ENCODE data around the gene JMJD1C. TPM values are rescaled to one million over a fixed set of nuclear protein-coding genes. Genes with fewer than 3 reads are reported as not detected.
"Not testable (repeated sequence)": the region's sequence is repeated elsewhere in the genome, so short reads cannot be mapped to it uniquely, and the experiment has no call there.

The JMJD1C gene
- total and polyA plus RNA-seq, 8 donors = 25.6 to 56.9 (median 36.7) TPM

DNA sequence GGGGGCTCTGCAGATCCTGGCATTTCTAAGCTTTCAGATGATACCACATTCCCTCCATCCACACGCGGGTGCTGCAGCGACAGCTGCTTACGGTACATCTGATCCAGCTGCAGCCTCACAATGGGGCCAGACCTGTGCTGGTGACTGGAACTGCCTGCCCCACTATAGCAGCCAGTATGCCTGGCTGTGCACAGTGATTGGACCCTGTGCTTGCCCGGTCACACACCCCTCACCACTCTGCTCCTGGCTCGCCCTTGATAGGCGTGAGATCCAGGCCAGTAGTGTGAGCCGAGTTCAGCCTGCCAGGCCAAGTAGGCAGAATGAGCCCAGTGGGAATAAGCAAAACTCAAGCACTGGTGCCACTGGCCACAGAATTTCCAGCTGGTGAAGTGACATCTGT is 167.8 kb downstream of the JMJD1C start:
- H3K9me3 ChIP-seq = no peaks in the 10 kb centered on the region
- no peak for FAIRE-seq
- WGBS, 2 donors = 94 to 97% methylated on average over 8 of the region's 8 CpGs
- H3K27ac ChIP-seq = no peak overlapping the region
- no peaks in the 10 kb centered on the region for H3K27me3 ChIP-seq
- intact Hi-C loops (cut with DNase I) = no loop called here
- peaks cover 0 to 8% (median 0%) of the 10 kb centered on the region in 3 donors for H3K4me1 ChIP-seq
- TF ChIP-seq, protein P1, sequence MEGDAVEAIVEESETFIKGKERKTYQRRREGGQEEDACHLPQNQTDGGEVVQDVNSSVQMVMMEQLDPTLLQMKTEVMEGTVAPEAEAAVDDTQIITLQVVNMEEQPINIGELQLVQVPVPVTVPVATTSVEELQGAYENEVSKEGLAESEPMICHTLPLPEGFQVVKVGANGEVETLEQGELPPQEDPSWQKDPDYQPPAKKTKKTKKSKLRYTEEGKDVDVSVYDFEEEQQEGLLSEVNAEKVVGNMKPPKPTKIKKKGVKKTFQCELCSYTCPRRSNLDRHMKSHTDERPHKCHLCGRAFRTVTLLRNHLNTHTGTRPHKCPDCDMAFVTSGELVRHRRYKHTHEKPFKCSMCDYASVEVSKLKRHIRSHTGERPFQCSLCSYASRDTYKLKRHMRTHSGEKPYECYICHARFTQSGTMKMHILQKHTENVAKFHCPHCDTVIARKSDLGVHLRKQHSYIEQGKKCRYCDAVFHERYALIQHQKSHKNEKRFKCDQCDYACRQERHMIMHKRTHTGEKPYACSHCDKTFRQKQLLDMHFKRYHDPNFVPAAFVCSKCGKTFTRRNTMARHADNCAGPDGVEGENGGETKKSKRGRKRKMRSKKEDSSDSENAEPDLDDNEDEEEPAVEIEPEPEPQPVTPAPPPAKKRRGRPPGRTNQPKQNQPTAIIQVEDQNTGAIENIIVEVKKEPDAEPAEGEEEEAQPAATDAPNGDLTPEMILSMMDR (IDR thresholded peaks at IDR 0.05) = no peak
- no peak for ATAC-seq
- no peak overlapping the region for H3K4me3 ChIP-seq
- H3K36me3 ChIP-seq = no peaks in the 10 kb centered on the region
- no peak for DNase-seq

DNA sequence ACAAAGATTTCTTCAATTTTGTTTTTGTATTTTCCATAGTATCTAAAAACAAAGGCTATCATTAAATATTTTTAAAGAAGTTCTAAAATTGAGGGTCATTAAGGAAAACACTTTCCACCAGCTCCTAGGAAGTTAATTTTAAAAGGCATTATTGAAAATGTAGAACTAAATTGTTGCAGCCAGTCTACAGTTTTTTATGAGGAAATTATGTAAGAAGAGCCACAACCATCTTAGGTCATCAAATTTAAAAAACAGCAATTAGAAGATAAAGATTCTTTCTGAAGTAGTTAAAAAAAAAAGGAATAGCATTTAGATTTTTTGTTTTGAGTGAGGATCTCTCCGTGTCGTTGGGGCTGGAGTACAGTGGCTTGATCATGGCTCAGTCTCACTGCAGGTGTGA is 171.0 kb downstream of the JMJD1C start:
- TF ChIP-seq, protein P1 (IDR thresholded peaks at IDR 0.05) = no peak
- H3K4me3 ChIP-seq = no peak overlapping the region
- no peak overlapping the region for H3K27ac ChIP-seq
- H3K36me3 ChIP-seq = no peaks in the 10 kb centered on the region
- 92 to 96% methylated on average over 2 of the region's 2 CpGs for WGBS, 2 donors
- intact Hi-C loops (cut with DNase I) = no loop called here
- H3K27me3 ChIP-seq = no peaks in the 10 kb centered on the region
- H3K9me3 ChIP-seq = no peaks in the 10 kb centered on the region
- FAIRE-seq = no peak
- no peak for DNase-seq
- H3K4me1 ChIP-seq = no peaks in the 10 kb centered on the region
- no peak for ATAC-seq

DNA sequence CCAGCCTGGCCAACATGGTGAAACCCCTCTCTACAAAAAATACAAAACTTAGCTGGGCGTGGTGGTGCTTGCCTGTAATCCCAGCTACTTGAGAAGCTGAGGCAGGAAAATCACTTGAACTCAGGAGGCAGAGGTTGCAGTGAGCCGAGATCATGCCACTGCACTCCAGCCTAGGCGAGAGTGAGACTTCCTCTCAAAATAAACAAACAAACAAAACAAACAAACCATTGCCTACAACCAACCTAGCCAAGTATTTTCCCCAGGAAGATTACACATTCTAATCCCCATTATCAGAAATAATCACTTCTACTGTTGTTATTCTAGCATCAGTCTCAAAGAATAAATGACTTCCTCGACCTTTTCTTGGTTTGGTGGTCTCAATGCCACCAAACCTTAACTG is 172.9 kb downstream of the JMJD1C start:
- H3K4me3 ChIP-seq; H3K27ac ChIP-seq; FAIRE-seq; intact Hi-C loops (cut with DNase I); H3K9me3 ChIP-seq; H3K27me3 ChIP-seq; H3K4me1 ChIP-seq; DNase-seq; H3K36me3 ChIP-seq; ATAC-seq: not testable (repeated sequence)
- WGBS, 2 donors = 87 to 92% methylated on average over 4 of the region's 4 CpGs

DNA sequence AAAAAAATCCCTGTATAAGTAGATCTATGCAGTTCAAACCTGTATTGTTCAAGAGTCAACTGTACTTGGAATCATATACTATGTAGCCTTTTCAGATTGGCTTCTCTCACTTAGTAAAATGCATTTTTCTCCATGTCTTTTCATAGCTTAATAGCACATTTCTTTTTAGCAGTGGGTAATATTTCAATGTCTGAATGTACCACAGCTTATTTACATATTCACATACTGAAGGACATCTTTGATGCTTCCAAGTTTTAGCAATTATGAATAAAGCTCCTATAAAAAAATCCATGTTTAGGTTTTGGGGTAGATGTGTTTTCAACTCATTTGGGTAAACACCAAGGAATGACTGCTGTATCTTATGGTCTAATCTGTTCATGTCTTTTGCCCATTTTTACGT is 177.6 kb downstream of the JMJD1C start:
- Histone ChIP-seq H3K27me3 (no peaks in the 10 kb centered on the region), H3K9me3 (no peaks in the 10 kb centered on the region), H3K4me3 (no peak overlapping the region), H3K4me1 (no peaks in the 10 kb centered on the region), H3K36me3 (no peaks in the 10 kb centered on the region), H3K27ac (no peak overlapping the region)
- intact Hi-C loops (cut with DNase I) = no loop called here
- 88 to 99% methylated on average over 1 of the region's 1 CpG for WGBS, 2 donors
- FAIRE-seq (no peak), ATAC-seq (no peak), DNase-seq (no peak)
- TF ChIP-seq, protein P1 (IDR thresholded peaks at IDR 0.05) = no peak

DNA sequence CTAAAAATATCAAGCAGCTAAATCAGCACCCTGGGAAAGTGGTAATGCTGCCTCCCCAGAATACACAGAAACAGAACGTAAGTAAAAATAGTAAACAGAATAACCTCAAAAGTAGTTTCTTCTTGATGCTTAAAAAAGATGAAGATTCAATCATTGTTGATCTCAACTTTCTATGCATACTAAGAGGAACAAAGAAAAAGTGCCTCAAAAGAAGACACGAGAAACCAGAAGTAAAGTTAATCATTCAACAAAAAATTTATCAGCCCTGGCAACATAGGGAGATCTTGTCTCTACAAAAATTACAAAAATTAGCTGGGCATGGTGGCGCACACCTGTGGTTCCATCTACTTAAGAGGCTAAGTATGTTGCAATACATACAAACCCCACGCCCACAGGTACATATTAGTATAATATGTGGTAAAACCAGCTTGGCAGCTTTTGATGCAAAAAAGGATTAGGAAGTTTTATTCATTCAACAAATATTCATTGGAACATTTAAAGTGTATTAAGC is 179.0 kb downstream of the JMJD1C start:
- H3K36me3 ChIP-seq = no peaks in the 10 kb centered on the region
- H3K4me3 ChIP-seq = no peak overlapping the region
- 90 to 94% methylated on average over 4 of the region's 4 CpGs for WGBS, 2 donors
- no peaks in the 10 kb centered on the region for H3K4me1 ChIP-seq
- H3K27ac ChIP-seq = no peak overlapping the region
- no peaks in the 10 kb centered on the region for H3K9me3 ChIP-seq
- DNase-seq (no peak), ATAC-seq (peak in 1 of 4 donors; percentile 23), FAIRE-seq (no peak)
- intact Hi-C loops (cut with DNase I) = no loop called here
- TF ChIP-seq, protein P1 (IDR thresholded peaks at IDR 0.05) = no peak
- H3K27me3 ChIP-seq = no peaks in the 10 kb centered on the region

All from pancreas (tissue), 10 donors.